ENCODE measurements around the gene HRH1. TPM values are rescaled to one million over a fixed set of nuclear protein-coding genes. Genes with fewer than 3 reads are reported as not detected.
"Not testable (repeated sequence)": the region's sequence is repeated elsewhere in the genome, so short reads cannot be mapped to it uniquely, and the experiment has no call there.

Gene HRH1
- total RNA-seq, 1 donor from 2014 or later, result 3.2 TPM

- no peaks in the 10 kb centered on the region for H3K27me3 ChIP-seq (ENCODE audit: control insufficient read depth, insufficient read depth, low read length)
- no peak for TF ChIP-seq CTCF (IDR thresholded peaks at IDR 0.05; ENCODE audit: insufficient read depth, low read length, poor library complexity, severe bottlenecking)
- no peak overlapping the region for H3K4me3 ChIP-seq (ENCODE audit: low read depth, low read length)
- no peaks in the 10 kb centered on the region for H3K36me3 ChIP-seq (ENCODE audit: control insufficient read depth, insufficient read depth, low read length)
- DNase-seq (ENCODE audit: low read depth), result no peak
Measured at GRCh38 chr3:11162401-11163345, 8.4 kb downstream of the HRH1 start.

GRCh38 chr3:11164607-11165006 is 10.3 kb downstream of the HRH1 start:
- DNase-seq (ENCODE audit: low read depth), result no peak
- H3K4me3 ChIP-seq (ENCODE audit: low read depth, low read length), result no peak overlapping the region
- no peaks in the 10 kb centered on the region for H3K36me3 ChIP-seq (ENCODE audit: control insufficient read depth, insufficient read depth, low read length)
- TF ChIP-seq CTCF (IDR thresholded peaks at IDR 0.05; ENCODE audit: insufficient read depth, low read length, poor library complexity, severe bottlenecking), result no peak
- no peaks in the 10 kb centered on the region for H3K27me3 ChIP-seq (ENCODE audit: control insufficient read depth, insufficient read depth, low read length)

GRCh38 chr3:11165476-11165875 is 11.2 kb downstream of the HRH1 start:
- DNase-seq (ENCODE audit: low read depth), result no peak
- Histone ChIP-seq H3K4me3 (ENCODE audit: low read depth, low read length) (no peak overlapping the region), H3K27me3 (ENCODE audit: control insufficient read depth, insufficient read depth, low read length) (no peaks in the 10 kb centered on the region), H3K36me3 (ENCODE audit: control insufficient read depth, insufficient read depth, low read length) (no peaks in the 10 kb centered on the region)
- no peak for TF ChIP-seq CTCF (IDR thresholded peaks at IDR 0.05; ENCODE audit: insufficient read depth, low read length, poor library complexity, severe bottlenecking)

GRCh38 chr3:11166807-11167400 is 12.6 kb downstream of the HRH1 start:
- not testable (repeated sequence) for H3K27me3 ChIP-seq (ENCODE audit: control insufficient read depth, insufficient read depth, low read length); DNase-seq (ENCODE audit: low read depth); H3K36me3 ChIP-seq (ENCODE audit: control insufficient read depth, insufficient read depth, low read length); H3K4me3 ChIP-seq (ENCODE audit: low read depth, low read length)

- no peak overlapping the region for H3K4me3 ChIP-seq (ENCODE audit: low read depth, low read length)
- no peaks in the 10 kb centered on the region for H3K27me3 ChIP-seq (ENCODE audit: control insufficient read depth, insufficient read depth, low read length)
- no peak for TF ChIP-seq CTCF (IDR thresholded peaks at IDR 0.05; ENCODE audit: insufficient read depth, low read length, poor library complexity, severe bottlenecking)
- DNase-seq (ENCODE audit: low read depth), result no peak
- no peaks in the 10 kb centered on the region for H3K36me3 ChIP-seq (ENCODE audit: control insufficient read depth, insufficient read depth, low read length)
Measured at GRCh38 chr3:11167590-11167989, 13.3 kb downstream of the HRH1 start.

- no peak overlapping the region for H3K4me3 ChIP-seq (ENCODE audit: low read depth, low read length)
- H3K36me3 ChIP-seq (ENCODE audit: control insufficient read depth, insufficient read depth, low read length), result no peaks in the 10 kb centered on the region
- H3K27me3 ChIP-seq (ENCODE audit: control insufficient read depth, insufficient read depth, low read length), result no peaks in the 10 kb centered on the region
- DNase-seq (ENCODE audit: low read depth), result no peak
- no peak for TF ChIP-seq CTCF (IDR thresholded peaks at IDR 0.05; ENCODE audit: insufficient read depth, low read length, poor library complexity, severe bottlenecking)
Measured at GRCh38 chr3:11168406-11168805, 14.1 kb downstream of the HRH1 start.

Measured in kidney epithelial cell (primary cell).